Central memory CD8-positive, alpha-beta T cell (primary cell): ENCODE measurements around the gene LIPA.
"Not testable (repeated sequence)": the region's sequence is repeated elsewhere in the genome, so short reads cannot be mapped to it uniquely, and the experiment has no call there.

Source experiments
- ATAC-seq: fragments of 150-1000 bp; cut with Tn5 transposase; replicated peaks from 2 replicates; pipeline ENCODE4 v1.10.0; 2022; ENCODE audit warnings: mild to moderate bottlenecking, moderate FRiP score, moderate number of reproducible peaks; ENCODE audit not compliant: poor library complexity, severe bottlenecking; ENCODE audit errors: extremely low read depth
- DNase-seq, 2 donors: peaks; one replicate each; pipeline ENCODE4 v3.0.0; 2021; ENCODE audit warnings: low spot score in 2 of 2
- H3K27ac Mint-ChIP-seq: one replicate; pipeline ENCODE4 v1.8.0; 2022; ENCODE audit warnings: low read depth, mild to moderate bottlenecking, moderate library complexity, mixed read lengths
- H3K27me3 Mint-ChIP-seq: one replicate; pipeline ENCODE4 v1.8.0; 2022; ENCODE audit warnings: mixed read lengths
- H3K36me3 Mint-ChIP-seq: one replicate; pipeline ENCODE4 v1.8.0; 2022; ENCODE audit warnings: mild to moderate bottlenecking, moderate library complexity, mixed read lengths; ENCODE audit not compliant: insufficient read depth
- H3K4me1 Mint-ChIP-seq: one replicate; pipeline ENCODE4 v1.8.0; 2022; ENCODE audit warnings: mixed read lengths
- H3K4me3 Mint-ChIP-seq: one replicate; pipeline ENCODE4 v1.8.0; 2022; ENCODE audit warnings: mild to moderate bottlenecking, moderate library complexity, mixed read lengths
- H3K9me3 Mint-ChIP-seq: one replicate; pipeline ENCODE4 v1.8.0; 2022; ENCODE audit warnings: mixed read lengths

Gene LIPA

GRCh38 chr10:89251409-89252224 is at the start of gene LIPA:
LIPA (minus strand) TSS chr10:89251775; CDS start chr10:89247648, 4,127 bp downstream.
- H3K27me3 Mint-ChIP-seq, result peaks cover 14% of the 10 kb centered on the region
- peaks cover 20% of the 10 kb centered on the region for H3K4me1 Mint-ChIP-seq
- ATAC-seq (peak; percentile 98), DNase-seq (peak; percentile 86 to 94)
- H3K27ac Mint-ChIP-seq, result peak within 1 kb of the TSS; percentile 84
- H3K9me3 Mint-ChIP-seq, result no peaks in the 10 kb centered on the region
- peak within 1 kb of the TSS; percentile 90 for H3K4me3 Mint-ChIP-seq
- peaks cover 10% of the 10 kb centered on the region for H3K36me3 Mint-ChIP-seq

DNA sequence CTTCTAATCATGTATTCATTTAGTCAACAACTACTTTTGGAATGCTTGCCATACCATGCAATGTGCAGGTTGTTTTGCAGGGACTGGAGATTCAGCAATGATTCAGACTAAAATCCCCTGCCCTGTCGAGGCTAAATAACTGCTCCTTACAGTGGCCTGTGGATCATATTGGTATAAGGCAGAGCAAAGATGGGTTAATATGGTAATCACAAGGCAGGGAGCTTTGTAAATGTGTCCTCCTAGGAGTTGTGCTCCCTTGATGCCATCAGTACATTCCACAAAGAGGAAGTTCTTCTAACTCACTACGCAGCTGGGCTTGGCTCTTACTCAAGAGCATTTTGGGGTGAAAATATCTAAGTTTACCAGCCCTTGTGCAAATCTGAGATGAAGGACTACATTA is 49.7 kb upstream of the LIPA start:
- DNase-seq, result no peak
- Mint-ChIP-seq H3K9me3 (no peaks in the 10 kb centered on the region), H3K27me3 (no peaks in the 10 kb centered on the region), H3K4me3 (peak overlapping the region; percentile 91), H3K27ac (peak overlapping the region; percentile 97), H3K36me3 (peaks cover 22% of the 10 kb centered on the region), H3K4me1 (peaks cover 41% of the 10 kb centered on the region)
- peak; percentile 42 for ATAC-seq

DNA sequence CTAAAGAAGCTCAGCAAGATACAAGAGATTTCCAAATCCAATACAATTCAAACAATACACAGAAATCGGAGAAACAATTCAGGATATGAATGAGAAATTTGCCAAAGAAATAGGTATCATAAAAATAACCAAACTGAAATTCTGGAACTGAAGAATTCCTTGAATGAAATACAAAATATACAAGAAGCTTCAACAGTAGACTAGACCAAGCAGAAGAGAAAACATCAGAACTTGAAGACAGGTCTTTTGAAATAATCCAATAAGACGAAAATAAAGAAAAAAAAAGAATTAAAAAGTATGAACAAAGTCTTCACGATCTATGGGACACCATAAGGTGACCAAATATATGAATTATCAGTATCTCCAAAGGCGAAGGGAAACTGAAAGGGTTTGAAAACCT is 47.5 kb upstream of the LIPA start:
- Mint-ChIP-seq H3K4me3 (no peak overlapping the region), H3K36me3 (peaks cover 15% of the 10 kb centered on the region), H3K9me3 (no peaks in the 10 kb centered on the region), H3K27me3 (no peaks in the 10 kb centered on the region), H3K27ac (no peak overlapping the region), H3K4me1 (peaks cover 29% of the 10 kb centered on the region)
- ATAC-seq (no peak), DNase-seq (no peak)

GRCh38 chr10:89297791-89298190 is 46.2 kb upstream of the LIPA start:
- H3K27ac Mint-ChIP-seq, result no peak overlapping the region
- DNase-seq, result no peak
- no peak for ATAC-seq
- no peaks in the 10 kb centered on the region for H3K9me3 Mint-ChIP-seq
- H3K4me3 Mint-ChIP-seq, result no peak overlapping the region
- peaks cover 16% of the 10 kb centered on the region for H3K4me1 Mint-ChIP-seq
- H3K27me3 Mint-ChIP-seq, result no peaks in the 10 kb centered on the region
- H3K36me3 Mint-ChIP-seq, result peaks cover 15% of the 10 kb centered on the region

DNA sequence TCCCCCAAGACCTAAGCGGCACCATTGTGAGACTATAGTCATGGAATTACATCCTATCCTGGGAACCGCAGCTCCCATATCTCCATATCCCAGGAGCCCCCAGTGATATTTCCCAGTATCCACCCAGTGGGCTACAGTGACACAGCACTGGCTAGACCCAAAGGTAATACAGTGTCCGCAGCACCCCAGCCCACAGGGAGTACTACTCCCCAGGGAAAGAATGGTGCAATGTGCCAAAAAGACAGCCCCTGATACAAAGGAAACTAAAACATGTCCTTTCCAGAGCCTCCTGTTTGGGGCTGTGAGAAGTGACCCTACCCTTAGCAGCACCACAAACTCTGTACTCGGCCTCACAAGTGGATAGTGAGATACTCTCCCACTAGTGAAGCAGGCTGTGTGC is 45.8 kb upstream of the LIPA start:
- DNase-seq (no peak), ATAC-seq (no peak)
- Mint-ChIP-seq H3K4me1 (peaks cover 12% of the 10 kb centered on the region), H3K27ac (no peak overlapping the region), H3K36me3 (peaks cover 13% of the 10 kb centered on the region), H3K27me3 (no peaks in the 10 kb centered on the region), H3K4me3 (no peak overlapping the region), H3K9me3 (no peaks in the 10 kb centered on the region)

DNA sequence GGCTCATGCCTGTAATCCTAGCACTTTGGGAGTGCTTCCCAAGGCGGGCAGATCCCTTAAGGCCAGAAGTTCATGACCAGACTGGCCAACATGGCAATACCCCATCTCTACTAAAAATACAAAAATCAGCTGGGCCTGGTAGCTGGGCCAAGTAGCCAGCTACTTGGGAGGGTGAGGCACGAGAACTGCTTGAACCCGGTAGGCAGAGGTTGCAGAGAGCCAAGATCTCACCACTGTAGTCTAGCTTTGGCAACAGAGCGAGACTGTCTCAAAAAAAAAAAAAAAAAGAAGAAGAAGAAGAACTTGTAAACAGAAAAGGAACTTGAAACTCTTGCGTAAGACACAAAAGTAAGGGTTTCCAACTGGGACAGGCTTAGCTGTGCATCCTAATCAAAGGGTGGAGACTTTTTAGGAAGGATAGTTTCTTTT is 44.7 kb upstream of the LIPA start:
- ATAC-seq (no peak), DNase-seq (no peak)
- H3K36me3 Mint-ChIP-seq, result peaks cover 4% of the 10 kb centered on the region
- H3K9me3 Mint-ChIP-seq, result no peaks in the 10 kb centered on the region
- H3K27me3 Mint-ChIP-seq, result no peaks in the 10 kb centered on the region
- H3K4me3 Mint-ChIP-seq, result no peak overlapping the region
- H3K4me1 Mint-ChIP-seq, result peaks cover 6% of the 10 kb centered on the region
- no peak overlapping the region for H3K27ac Mint-ChIP-seq

- no peaks in the 10 kb centered on the region for H3K4me1 Mint-ChIP-seq
- no peaks in the 10 kb centered on the region for H3K9me3 Mint-ChIP-seq
- H3K27me3 Mint-ChIP-seq, result no peaks in the 10 kb centered on the region
- no peak overlapping the region for H3K27ac Mint-ChIP-seq
- H3K4me3 Mint-ChIP-seq, result no peak overlapping the region
- ATAC-seq (no peak), DNase-seq (no peak)
- peaks cover 4% of the 10 kb centered on the region for H3K36me3 Mint-ChIP-seq
These were observed 44.0 kb upstream of the LIPA start for GRCh38 chr10:89295597-89295996.

DNA sequence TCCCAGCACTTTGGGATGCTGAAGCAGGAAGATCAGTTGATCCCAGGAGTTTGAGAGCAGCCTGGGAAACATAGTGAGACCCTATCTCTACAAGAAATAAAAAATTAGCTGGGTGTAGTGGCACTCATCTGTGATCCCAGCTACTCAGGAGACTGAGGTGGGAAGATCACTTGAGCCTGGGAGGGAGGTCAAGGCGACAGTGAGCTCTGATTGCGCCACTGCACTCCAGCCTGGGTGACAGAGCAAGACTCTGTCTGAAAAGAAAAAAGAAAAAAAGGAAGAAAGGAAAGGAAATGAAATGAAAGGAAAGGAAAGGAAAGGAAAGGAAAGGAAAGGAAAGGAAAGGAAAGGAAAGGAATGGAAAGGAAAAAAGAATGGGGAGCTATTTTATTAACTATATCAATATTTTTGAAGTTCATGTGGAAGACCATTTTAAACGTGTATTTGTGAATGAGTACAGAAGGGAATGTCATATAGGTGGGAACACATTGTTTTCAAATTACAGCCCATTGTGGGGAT is 43.2 kb upstream of the LIPA start:
- no peaks in the 10 kb centered on the region for H3K9me3 Mint-ChIP-seq

GRCh38 chr10:89285303-89285702 is 33.7 kb upstream of the LIPA start:
- H3K9me3 Mint-ChIP-seq, ATAC-seq, DNase-seq, H3K4me1 Mint-ChIP-seq, H3K36me3 Mint-ChIP-seq, H3K4me3 Mint-ChIP-seq: not testable (repeated sequence)
- peaks cover 10% of the 10 kb centered on the region for H3K27me3 Mint-ChIP-seq
- peak overlapping the region; percentile 11 for H3K27ac Mint-ChIP-seq

More for the DNA sequence above, 43.2 kb upstream of the LIPA start:
- no peak overlapping the region for H3K4me3 Mint-ChIP-seq
- H3K4me1 Mint-ChIP-seq, result no peaks in the 10 kb centered on the region
- no peak for ATAC-seq
- H3K36me3 Mint-ChIP-seq, result peaks cover 4% of the 10 kb centered on the region
- H3K27ac Mint-ChIP-seq, result no peak overlapping the region
- DNase-seq, result no peak
- H3K27me3 Mint-ChIP-seq, result no peaks in the 10 kb centered on the region

- H3K36me3 Mint-ChIP-seq, ATAC-seq, DNase-seq, H3K4me3 Mint-ChIP-seq, H3K9me3 Mint-ChIP-seq, H3K4me1 Mint-ChIP-seq: not testable (repeated sequence)
- Mint-ChIP-seq H3K27me3 (peaks cover 10% of the 10 kb centered on the region), H3K27ac (peak overlapping the region; percentile 11)
These were observed 33.1 kb upstream of the LIPA start for GRCh38 chr10:89284711-89285110.

- no peak overlapping the region for H3K4me3 Mint-ChIP-seq
- H3K27me3 Mint-ChIP-seq, result peaks cover 10% of the 10 kb centered on the region
- no peak for ATAC-seq
- no peaks in the 10 kb centered on the region for H3K9me3 Mint-ChIP-seq
- DNase-seq, result no peak
- no peaks in the 10 kb centered on the region for H3K36me3 Mint-ChIP-seq
- H3K4me1 Mint-ChIP-seq, result no peaks in the 10 kb centered on the region
- no peak overlapping the region for H3K27ac Mint-ChIP-seq
These were observed 32.4 kb upstream of the LIPA start for GRCh38 chr10:89283936-89284475.

GRCh38 chr10:89283025-89283935 is 31.7 kb upstream of the LIPA start:
- no peaks in the 10 kb centered on the region for H3K9me3 Mint-ChIP-seq
- ATAC-seq (no peak), DNase-seq (no peak)

More at GRCh38 chr10:89283025-89283935, 31.7 kb upstream of the LIPA start:
- Mint-ChIP-seq H3K27me3 (peaks cover 10% of the 10 kb centered on the region), H3K27ac (no peak overlapping the region), H3K4me3 (no peak overlapping the region), H3K36me3 (no peaks in the 10 kb centered on the region), H3K4me1 (no peaks in the 10 kb centered on the region)
